GM19455 (cell line): ENCODE results near the gene TLK2.

Source experiments
- ATAC-seq: cut with Tn5 transposase; IDR thresholded peaks from one replicate; pipeline ENCODE4 v1.9.1; 2021; ENCODE audit not compliant: unreplicated experiment

The TLK2 gene

GRCh38 chr17:62627219-62627903 lies 148.7 kb downstream of the TLK2 start, which contains the start of gene MRC2:
Gene MRC2 (plus strand): TSS chr17:62627670. CDS start chr17:62627803, 133 bp downstream.
- ATAC-seq = no peak

DNA sequence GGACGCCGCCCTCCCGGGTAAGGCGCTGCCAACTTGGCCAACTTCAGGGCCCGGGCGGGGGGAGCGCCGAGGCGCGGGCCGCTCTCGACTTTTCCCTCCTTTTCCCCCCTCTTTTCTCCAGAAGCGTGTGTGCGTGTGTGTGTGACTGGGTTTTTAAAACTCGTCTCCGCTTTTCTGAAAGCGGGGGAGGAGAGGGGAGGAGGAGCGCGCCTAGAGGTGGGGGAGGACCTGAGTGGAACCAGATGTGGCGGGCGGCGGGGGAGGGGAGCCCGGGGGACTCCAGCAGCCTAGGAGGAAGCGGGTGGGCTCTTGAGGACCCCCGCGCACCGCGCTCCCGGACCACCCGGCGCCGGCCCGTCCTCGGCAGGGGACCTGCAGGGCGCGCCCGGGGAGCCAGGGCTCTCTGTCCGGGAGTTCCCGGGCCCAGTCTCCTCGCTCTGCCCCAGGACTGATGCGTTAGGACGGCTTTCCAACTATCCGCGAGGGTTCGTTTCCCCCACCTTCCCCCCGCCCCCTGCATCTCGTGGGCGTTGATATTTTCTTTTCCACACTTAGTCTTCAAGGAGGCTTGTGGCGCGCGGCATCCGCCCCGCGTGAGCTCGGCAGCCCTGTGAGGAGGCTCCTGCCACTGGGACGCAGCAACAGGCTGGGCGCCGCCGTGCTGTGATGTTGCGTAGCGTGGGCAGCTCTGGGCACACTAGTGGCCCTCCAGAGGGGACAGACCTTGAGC lies 149.4 kb downstream of the TLK2 start:
- no peak for ATAC-seq

DNA sequence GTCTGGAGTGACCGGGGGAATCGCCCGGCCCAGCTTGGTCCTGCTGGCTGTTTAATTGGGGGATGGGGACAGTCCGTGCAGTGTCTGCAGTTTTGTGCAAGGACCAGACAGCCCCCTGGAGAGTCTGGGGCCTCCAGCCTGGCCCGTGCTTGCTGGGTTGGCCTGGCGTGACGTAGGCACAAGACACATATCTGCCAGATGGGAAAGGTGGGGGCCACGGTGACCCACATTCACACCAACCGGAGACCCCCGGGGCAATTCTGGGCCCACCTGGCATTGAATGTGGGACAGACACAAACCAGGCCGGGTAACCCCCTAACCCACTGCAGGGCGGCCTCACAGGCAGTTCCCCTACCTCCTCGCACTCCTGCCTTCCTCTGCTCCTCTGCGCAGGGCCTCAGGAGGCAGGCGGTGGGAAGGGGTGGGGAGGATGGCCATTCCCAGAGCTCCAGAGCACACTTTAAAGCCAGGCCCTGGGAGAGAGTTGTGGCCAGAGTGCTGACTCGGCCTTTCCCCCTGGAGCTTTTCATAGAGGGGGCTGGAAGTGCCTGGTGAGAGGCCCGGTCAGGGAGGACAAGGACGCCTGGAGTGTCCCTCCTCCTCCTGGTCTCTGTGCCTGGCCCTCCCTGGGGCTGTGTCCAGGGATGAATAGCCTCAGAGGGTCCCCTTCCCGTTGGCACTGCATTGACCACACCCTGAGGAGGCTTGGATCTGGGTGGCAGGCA lies 150.4 kb downstream of the TLK2 start:
- no peak for ATAC-seq

- no peak for ATAC-seq
Measured at GRCh38 chr17:62629556-62630364, 151.1 kb downstream of the TLK2 start.

DNA sequence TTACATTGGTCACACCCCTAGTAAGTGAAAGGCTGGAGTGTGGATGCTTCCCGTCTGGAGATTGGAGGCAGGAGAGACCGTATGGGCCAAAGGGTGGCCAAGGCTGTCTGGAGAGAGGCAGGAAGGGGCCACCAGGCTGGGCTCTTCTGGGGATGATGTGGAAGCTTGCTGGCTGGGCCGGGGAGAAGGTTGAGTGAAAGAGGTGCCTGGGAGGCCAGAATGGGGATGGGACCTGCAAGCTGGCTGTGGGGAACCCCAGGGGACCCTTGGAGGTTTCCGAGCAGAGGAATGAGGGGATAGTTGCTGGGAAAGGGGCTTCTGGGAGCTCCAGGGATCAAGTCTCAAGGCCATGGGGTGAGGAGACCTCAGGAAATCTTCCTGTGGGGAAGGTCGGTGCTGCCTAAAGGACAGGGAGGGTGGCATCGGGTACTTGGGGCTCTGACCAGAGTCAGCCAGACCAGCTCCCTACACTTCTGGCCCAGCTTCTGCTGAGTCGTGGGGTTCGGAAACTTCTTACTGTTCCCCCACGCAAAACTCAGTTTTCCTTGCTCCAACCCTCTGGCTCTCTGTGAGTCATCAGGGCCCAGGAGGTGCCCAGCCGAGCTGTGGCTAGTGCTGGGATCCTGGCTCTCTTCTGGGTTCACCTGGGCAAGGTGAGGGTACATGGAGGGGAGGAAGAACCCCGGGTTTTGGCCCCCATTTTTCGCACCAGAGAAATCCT lies 151.9 kb downstream of the TLK2 start:
- no peak for ATAC-seq

GRCh38 chr17:62631086-62631935 lies 152.7 kb downstream of the TLK2 start:
- no peak for ATAC-seq

DNA sequence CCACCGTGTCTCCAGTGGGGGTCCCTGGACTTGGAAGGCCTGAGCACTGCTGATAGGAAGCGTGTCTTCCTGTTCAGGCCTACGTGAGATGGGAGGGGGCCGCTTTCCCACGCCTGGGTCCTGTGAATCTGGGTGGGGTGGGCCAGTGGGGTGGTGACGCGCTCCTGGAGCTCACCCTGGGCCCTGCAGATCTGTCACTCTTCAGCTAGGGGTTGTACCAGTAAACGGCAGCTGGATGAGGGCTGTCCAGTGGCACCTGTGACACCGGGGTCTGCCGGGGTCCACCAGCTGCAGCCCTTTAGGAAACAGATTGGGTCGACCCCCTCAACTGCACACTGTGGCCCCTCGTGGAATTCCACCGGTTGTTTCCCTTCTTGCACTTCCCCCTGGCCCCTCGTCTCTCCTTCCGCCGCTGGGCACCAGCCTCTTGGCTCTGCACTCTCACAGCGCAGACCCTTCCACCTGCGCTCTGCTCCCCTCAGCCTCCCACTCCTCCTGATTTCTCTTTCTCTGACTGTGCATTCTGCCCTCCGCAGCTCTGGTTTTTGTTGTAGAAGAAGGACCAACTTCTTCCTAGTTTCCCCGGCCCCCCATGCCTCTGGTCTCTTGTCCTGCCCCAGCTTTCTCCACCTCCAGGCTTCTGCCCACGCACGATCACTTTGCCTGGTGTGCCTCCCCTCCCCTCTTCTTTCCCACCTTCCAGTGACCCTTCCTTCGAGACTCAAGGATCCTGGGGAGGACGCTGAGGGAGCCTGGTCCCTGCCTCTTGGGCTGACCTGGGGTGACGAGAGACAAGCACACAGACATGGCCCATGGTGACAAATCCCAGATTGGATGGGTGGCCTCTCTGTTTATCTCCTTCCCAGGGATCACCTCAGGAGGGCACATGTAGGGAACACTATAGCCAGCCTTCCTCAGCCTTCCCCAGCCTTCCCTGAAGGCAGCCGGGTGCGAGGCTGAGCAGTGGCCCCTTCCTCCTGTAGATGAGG lies 153.6 kb downstream of the TLK2 start:
- no peak for ATAC-seq

- ATAC-seq = no peak
Measured at GRCh38 chr17:62637809-62638208, 159.2 kb downstream of the TLK2 start.

DNA sequence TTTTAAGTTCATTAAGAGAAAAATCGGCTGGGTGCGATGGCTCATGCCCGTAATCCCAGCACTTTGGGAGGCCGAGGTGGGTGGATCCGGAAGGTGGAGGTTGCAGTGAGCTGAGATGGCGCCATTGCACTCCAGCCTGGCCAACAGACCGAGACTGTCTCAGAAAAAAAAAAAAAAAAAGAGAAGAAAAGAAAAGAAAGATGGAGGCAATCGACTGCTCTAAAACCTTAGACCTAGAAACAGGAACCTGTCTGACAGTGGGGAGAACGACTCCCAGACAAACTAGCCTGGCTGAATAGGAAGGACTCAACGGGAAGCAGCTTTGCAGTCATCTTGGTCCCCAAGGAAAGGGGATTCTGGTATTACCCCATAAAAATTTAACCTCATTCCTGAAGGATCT lies 162.5 kb downstream of the TLK2 start:
- ATAC-seq = no peak

DNA sequence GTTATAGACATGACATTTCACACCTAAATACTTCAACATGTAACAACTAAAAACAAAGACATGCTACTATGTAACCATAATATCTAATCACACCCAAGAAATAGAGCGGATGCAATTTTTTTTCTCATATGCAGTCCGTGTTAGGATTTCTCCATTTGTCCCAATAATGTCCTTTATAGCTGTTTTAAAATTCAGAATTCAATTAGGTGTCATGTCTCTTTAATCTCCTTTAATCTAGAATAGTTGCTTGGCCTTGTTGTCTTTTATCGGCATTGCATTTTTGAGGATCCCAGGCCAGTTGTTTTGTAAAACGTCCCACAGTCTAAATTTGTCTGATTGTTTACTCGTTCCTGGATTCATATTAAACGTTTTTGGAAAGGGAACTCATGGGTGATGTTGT lies 163.3 kb downstream of the TLK2 start:
- no peak for ATAC-seq

DNA sequence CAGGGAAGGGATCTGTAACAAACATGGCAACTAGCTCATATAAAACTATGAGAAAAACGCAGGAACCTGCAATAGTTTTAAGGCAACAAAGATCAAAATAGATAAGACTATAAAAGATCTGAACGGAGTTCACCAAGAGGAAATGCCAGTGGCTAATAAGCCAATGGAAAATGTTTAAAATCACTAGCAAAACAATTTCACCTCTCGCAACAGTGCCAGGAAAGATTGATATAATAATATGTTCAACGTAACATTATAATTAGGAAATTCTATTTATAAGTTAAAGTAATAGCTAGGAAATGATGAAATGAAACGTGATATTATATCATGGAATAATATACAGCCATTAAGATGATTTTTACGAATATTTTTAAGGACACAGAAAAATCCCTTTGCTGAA lies 164.9 kb downstream of the TLK2 start:
- no peak for ATAC-seq

DNA sequence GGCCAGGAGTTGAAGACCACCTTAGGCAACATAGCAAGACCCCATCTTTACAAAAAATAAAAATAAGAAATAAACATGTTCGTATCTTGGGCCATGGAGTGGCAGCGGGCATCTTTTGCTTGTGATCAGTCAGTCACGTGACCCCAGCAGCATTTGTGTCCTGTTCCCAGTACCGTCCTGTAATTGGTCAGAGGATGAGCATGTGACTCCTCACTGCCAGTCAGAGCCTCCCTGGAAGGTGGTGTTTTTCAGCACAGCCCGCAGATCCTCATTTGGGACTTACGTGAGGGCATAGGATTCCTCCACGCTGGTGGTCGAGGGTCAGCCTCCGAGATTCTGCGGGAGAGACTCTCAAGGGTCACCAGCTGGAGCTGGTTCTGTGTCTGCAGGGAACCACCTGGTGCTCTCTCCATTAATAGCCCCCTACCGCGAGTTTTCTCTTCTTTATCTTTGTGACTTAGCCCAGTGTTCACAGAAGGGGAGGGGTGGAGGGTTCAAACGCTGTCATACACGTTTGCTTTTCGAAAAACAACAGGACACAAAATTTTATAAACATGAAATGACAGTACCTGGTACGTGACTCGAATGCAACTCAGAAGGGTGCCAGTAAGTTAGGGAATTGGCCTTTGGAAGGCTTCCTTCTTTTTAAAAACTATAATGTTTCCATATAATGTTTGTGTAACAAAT lies 166.0 kb downstream of the TLK2 start:
- no peak for ATAC-seq

- no peak for ATAC-seq
Measured at GRCh38 chr17:62648251-62648955, 169.8 kb downstream of the TLK2 start.

- no peak for ATAC-seq
Measured at GRCh38 chr17:62648956-62649294, 170.3 kb downstream of the TLK2 start.

DNA sequence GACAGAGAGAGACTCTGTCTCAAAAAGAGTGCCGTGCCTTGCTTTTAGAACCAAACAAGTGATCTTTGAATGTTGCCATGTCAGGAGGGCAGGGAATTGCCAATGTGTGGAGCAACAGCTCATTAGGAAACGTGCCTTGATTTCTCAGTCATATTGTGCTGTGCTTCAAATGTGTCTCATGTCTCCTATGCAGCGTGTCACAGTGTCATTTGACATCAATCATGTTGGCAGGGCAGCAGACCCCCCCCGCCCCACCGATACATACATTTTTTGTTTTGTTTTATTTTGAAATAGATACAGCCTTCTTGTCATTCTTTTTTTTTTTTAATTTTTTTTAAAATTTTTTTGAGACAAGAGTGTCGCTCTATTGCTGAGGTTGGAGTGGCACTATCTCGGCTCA lies 170.9 kb downstream of the TLK2 start:
- no peak for ATAC-seq

DNA sequence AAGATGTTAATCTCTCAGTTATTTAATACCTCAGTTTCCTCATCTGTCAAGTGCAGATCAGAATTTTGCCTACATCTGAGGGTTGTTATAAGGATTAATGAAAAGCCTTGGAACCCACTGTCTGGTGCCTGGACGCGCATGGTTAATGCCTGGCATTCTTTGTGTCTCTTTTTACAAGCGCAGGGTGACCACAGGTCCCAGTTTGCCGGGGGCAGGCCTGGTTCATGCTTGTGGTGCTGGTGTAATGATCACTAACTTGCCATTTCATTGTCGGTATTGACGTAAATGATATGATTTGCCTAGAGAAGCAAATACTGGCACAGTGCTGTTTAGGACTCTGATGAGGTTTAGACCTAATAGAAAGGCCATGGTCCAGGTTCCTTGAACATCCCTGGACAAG lies 172.0 kb downstream of the TLK2 start:
- no peak for ATAC-seq

GRCh38 chr17:62652251-62653001 lies 173.8 kb downstream of the TLK2 start:
- ATAC-seq = no peak
